ENCODE results near the gene VAX1.
"Not testable (repeated sequence)": the region's sequence is repeated elsewhere in the genome, so short reads cannot be mapped to it uniquely, and the experiment has no call there.

VAX1 gene

DNA sequence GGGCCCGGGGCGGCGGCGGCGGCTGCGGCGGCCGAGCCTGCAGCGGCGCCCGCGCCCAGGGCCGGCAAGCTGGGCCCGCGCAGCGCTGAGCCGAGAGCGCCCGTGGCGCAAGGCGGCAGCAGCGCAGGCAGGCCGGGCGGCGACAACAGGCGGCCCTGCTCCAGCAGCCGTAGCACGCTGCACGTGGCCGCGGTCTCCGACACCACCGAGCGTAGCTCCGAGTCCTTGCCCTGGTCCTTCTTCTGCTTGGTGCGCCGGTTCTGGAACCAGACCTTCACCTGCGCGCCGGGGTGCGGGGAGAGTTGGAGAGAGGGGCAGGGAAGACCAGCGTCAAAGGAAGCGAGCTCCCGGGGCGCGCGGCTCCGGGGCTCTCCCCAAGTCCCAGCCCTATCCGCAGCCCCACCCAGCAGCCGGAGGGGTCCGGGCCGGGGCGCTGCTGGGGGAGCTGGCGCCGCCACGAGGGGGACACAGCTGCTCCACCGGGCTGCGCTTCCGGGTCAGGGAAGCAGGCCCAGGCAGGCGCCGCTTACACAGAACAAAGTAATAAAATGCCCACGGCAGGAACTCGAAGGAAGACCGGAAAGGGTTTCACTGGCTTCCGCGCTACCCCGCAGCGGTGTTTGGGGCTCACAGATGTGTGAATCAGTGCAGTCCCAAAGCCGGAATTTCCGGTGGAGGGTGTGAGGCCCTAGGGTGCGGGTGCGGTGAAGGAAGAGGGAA is 3.6 kb downstream of the VAX1 start:
- no peak for DNase-seq

GRCh38 chr10:117134056-117134305 is 4.1 kb downstream of the VAX1 start:
- DNase-seq: no peak

DNA sequence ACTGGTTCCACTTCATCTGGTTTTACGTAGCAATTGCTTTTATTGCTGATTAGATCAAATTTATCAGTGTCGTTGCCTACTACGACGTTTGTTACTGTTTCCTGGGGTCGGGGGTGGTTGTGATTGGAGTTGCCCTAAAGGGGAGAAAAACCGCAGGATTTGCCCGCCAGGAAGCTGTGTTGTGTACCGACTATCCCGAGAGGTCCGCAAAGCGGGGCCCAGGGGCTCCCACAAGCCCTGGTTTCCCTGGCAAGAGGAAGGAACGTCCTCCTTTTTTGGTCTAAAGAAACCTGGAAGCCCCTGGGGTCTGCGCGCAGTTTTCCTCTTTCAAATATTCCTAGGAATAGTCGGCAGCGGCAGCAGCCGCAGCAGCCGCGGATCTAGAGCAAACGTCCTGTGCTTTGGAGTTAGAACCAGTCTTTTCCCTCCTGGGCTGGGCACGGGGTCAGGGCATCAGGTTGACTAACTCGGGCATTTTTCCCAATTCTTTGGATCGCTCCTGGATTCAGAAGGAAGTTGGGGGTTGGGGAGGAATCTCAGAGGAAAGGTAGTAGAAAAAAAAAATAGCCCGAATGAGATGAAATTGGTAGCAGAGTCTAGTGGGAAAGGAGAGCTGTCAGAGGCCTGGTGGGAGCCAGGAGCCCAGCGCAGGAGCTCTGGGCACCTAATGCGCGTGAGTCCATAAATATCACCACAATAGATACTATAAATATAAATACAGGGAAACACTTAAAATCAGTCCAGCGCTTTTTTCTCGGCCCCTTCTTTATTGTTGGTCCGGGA is 4.6 kb downstream of the VAX1 start:
- no peak for DNase-seq

DNA sequence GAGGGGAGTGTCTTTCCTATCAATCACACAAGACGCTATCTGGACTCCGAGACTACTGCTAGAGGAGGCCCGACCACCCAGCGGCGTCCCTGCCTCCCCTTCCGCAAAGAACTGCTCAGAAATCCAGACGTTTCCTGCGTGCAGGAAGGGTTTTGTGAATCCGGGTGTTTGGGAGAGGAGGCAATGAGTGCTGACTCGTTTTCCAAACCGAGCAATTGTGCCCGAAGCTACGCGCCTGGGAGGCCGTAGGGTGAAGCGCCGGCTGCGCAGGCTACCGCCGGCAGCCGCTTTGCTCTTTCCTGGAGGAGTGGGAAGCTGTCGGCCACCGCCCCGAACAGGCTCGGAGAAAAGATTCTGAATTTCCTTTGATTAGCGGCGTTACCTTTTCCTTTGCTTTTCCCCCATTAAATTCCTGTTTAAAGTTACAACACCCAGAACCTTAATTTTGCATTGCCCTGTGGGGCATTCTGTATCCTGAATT is 5.3 kb downstream of the VAX1 start:
- DNase-seq: no peak

DNA sequence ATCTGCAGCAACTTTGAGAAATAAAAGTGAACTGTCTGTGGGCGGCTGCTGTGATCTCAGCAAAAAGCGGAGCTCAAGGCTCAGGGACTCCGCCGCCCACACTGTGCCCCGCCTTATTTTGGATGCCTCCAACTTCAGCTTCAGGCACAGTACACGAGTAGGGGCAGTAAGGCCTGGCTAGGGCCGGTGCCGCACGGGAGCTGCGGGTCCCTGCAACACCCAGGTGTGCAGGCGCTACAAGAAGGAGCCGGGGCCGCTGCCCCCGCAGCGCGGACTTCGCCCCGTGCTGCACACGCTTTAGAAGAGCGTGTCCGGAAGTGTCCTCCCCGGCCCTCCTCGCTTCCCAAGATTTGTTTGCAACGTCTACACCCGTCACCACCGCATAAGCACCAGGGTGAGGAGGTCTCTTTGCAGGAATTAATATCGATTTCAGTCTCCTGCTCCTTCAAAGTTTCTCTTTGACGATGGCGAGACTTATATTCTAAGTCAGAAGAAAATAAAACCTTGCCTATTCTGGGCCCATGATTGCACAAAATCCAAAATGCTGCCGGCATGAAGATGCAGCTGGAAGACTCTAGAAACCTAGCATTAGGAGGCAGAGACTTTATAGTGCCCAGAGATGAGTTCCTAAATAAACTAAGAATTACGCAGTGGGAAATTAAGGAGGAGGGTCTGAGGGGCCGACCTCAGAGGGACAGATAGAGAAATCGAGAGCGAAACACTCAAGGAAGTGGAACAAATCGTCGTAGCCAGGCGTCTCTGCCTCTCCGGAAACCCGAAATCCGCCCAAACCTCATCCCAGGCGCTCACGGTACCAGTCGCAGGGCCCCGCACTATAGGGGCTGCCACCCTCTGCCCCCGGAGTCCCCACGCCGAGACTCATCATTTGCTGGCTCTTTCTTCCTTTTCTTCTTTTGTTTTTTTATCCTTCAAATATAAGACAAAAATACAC is 6.4 kb downstream of the VAX1 start:
- no peak for DNase-seq

- no peak for DNase-seq
Observed at GRCh38 chr10:117130862-117131375, 7.2 kb downstream of the VAX1 start.

- DNase-seq: no peak
Observed at GRCh38 chr10:117130346-117130745, 7.7 kb downstream of the VAX1 start.

DNA sequence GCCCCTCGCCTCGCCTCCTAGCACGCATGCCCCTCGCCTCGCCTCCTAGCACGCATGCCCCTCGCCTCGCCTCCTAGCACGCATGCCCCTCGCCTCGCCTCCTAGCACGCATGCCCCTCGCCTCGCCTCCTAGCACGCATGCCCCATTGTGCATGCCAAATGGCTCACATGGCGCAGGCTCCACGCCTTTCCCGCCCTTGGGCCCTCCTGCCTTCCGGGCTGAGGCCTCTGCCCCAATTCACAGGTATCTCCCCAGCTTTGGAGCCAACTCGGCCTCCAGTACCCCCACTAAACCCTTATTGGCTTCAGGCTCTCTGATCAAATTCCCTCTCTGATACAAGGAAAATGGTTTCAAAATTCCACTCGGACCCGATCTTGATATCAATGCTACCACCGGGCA is 11.4 kb downstream of the VAX1 start:
- not testable (repeated sequence) for DNase-seq

- DNase-seq: no peak
Observed at GRCh38 chr10:117126034-117126433, 12.0 kb downstream of the VAX1 start.

GRCh38 chr10:117112220-117112619 is 25.9 kb downstream of the VAX1 start:
- DNase-seq: no peak

- no peak for DNase-seq
Observed at GRCh38 chr10:117107238-117107637, 30.8 kb downstream of the VAX1 start.

- no peak for DNase-seq
Observed at GRCh38 chr10:117096599-117097201, 41.4 kb downstream of the VAX1 start.

DNA sequence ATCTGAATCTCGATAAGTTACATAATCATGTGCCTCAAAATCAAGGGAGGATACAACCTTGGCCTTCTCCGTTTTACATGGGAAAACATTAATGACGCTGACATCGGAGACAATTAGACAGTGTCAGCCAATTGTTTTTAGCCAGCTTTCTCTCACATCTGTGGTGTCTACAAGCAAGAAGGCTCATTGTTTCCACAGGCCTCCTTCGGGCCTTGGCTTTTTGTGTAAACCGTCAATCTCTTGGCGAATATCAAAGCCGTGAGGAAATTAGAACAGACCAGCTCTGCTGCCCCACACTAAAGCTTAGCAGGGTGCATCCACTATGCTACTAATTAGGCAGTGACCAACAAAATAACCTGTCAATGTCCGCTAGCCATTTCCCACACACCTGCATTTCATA is 43.2 kb downstream of the VAX1 start:
- DNase-seq: no peak

DNA sequence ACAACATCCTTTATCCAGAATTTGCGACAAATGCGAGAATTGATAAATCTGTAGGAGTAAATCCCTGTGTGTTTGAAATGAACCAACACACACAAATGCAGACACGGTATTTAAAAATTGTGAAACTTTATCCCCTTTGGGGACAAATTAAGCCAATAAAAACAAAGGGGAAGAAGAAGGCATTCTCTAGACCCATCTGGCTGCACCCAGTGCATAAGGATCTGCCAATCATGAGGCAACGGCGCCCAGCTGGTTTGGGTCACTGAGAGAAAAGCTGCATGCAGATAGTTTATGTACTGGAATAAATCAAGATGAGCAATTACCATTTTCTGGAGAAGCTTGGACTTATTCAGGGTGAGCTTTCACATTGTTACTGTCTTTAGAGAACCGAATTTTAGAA is 45.7 kb downstream of the VAX1 start:
- no peak for DNase-seq

GRCh38 chr10:117090834-117091233 is 47.2 kb downstream of the VAX1 start:
- no peak for DNase-seq

GRCh38 chr10:117087521-117087920 is 50.5 kb downstream of the VAX1 start:
- DNase-seq: no peak

GRCh38 chr10:117086546-117086945 is 51.5 kb downstream of the VAX1 start:
- no peak for DNase-seq

DNA sequence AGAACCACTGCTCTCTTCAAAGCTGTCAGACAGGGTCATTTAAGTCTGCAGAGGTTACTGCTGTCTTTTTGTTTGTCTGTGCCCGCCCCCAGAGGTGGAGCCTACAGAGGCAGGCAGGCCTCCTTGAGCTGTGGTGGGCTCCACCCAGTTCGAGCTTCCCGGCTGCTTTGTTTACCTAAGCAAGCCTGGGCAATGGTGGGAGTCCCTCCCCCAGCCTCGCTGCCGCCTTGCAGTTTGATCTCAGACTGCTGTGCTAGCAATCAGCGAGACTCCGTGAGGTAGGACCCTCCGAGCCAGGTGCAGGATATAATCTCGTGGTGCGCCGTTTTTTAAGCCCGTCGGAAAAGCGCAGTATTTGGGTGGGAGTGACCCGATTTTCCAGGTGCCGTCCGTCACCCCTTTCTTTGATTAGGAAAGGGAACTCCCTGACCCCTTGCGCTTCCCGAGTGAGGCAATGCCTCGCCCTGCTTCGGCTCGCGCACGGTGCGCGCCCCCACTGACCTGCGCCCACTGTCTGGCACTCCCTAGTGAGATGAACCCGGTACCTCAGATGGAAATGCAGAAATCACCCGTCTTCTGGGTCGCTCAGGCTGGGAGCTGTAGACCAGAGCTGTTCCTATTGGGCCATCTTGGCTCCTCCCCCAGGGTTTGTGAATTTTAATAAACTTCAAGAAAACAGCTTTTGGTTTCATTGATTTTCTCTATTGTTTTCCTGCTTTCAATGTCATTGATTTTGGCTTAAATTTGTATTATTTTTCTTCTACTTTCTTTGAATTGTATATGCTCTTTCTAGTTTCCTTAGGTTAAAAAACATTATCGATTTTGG is 53.4 kb downstream of the VAX1 start:
- not testable (repeated sequence) for DNase-seq
